NT2/D1 (cell line): ENCODE measurements around the gene TRIM40.

Experiments used
- DNase-seq: peaks from one replicate; pipeline ENCODE4 v3.0.0-alpha.2; 2011; ENCODE audit warnings: low read depth, low spot score
- H3K27me3 ChIP-seq: 2 replicates; pipeline ENCODE4 v1.6.0; 2011; ENCODE audit warnings: mild to moderate bottlenecking; ENCODE audit not compliant: insufficient read length, insufficient read depth
- H3K36me3 ChIP-seq: 2 replicates; pipeline ENCODE4 v1.6.1; 2011; ENCODE audit warnings: mild to moderate bottlenecking, low read length, mixed read lengths; ENCODE audit not compliant: insufficient read depth, insufficient read length
- H3K4me1 ChIP-seq: 2 replicates; pipeline ENCODE4 v1.5.1; 2011; ENCODE audit not compliant: insufficient read depth, insufficient read length
- H3K4me3 ChIP-seq: 2 replicates; pipeline ENCODE4 v1.5.1; 2011; ENCODE audit warnings: low read depth; ENCODE audit not compliant: insufficient read length
- H3K9ac ChIP-seq: 2 replicates; pipeline ENCODE4 v1.6.0; 2011; ENCODE audit warnings: low read depth; ENCODE audit not compliant: insufficient read length
- H3K9me3 ChIP-seq: 2 replicates; pipeline ENCODE4 v1.5.1; 2011; ENCODE audit warnings: mild to moderate bottlenecking, low read length; ENCODE audit not compliant: insufficient read depth
- SUZ12 ChIP-seq: IDR thresholded peaks from 2 replicates; pipeline ENCODE4 v1.6.1; 2011; ENCODE audit not compliant: insufficient read length, insufficient read depth; ENCODE audit errors: extremely low read depth
- YY1 ChIP-seq: IDR thresholded peaks from 2 replicates; pipeline ENCODE4 v1.6.1; 2011; ENCODE audit not compliant: insufficient read length, insufficient read depth
- ZNF274 ChIP-seq: IDR thresholded peaks from 2 replicates; pipeline ENCODE4 v1.6.1; 2011; ENCODE audit warnings: mild to moderate bottlenecking, low read depth, low read length

TRIM40 gene

GRCh38 chr6:30121446-30122366 is 14.2 kb upstream of the TRIM40 start:
- H3K4me3 ChIP-seq, result no peak overlapping the region
- H3K27me3 ChIP-seq, result peaks cover 15% of the 10 kb centered on the region
- H3K36me3 ChIP-seq, result no peaks in the 10 kb centered on the region
- TF ChIP-seq ZNF274, result no peak
- no peaks in the 10 kb centered on the region for H3K4me1 ChIP-seq
- H3K9me3 ChIP-seq, result no peaks in the 10 kb centered on the region
- no peak overlapping the region for H3K9ac ChIP-seq
- DNase-seq, result no peak

DNA sequence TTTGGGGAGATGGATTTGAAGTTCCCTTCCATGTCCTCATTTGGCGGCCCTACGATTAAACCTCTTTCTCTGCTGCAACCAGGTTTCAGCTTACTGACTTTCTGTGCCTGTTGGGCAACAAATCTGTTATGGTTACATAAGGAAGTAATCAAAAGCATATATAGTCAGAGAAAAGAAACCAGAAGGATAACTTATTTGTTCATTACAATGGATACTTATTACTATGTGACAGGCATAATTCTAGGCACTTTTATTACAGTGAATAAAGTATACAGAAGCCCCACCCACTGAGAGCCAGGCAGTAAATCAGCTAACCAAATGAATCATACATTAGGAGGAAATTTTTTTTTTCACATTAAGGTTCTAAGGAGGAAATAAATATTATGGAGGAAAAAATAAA is 13.4 kb upstream of the TRIM40 start:
- no peak overlapping the region for H3K4me3 ChIP-seq
- H3K36me3 ChIP-seq, result no peaks in the 10 kb centered on the region
- TF ChIP-seq YY1, result no peak
- no peak for TF ChIP-seq ZNF274
- no peak for TF ChIP-seq SUZ12
- no peak for DNase-seq
- H3K9me3 ChIP-seq, result no peaks in the 10 kb centered on the region
- H3K4me1 ChIP-seq, result no peaks in the 10 kb centered on the region
- H3K27me3 ChIP-seq, result peaks cover 23% of the 10 kb centered on the region
- no peak overlapping the region for H3K9ac ChIP-seq

DNA sequence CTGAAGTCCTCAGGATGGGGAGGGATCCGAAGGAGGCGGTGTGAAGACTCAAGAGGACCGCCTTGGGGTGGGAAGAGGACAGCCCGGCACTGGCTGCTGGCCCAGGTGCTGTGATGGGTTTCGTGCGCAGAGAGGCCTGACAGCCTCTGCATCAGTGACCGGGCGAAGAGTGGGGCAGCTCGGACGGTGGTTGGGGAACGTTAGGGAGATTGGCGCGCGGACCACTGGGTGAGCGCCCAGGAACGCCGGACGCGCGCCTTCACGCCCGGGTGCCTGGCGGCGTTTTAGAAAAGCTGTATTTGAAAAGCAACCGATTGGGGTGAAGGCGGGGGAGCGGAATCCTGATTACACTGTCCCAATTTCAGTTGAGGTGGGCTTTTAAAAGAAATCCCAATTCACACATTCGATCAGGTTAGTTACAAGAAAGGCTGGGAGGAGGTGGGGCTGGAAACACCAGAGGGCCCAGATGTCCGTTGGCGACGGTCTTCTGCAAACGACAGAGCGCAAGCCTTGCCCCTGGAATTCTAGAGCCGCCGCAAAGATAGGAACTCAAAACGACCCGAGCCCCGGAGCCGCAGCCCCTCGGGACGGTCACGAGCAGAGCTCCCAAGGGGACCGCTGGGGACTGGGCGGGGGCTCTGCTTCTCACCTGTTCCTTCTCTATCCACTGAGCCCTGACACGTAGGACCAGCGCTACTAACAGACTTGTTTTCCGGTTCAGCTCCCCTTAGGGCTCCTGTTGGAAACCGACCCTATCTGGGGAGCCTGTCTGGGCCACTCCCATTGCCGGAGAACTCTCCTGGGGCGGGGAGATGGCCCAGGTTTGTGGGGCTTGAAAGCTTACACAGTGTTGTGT is 8.5 kb upstream of the TRIM40 start:
- Histone ChIP-seq H3K36me3 (no peaks in the 10 kb centered on the region), H3K9me3 (no peaks in the 10 kb centered on the region), H3K4me1 (no peaks in the 10 kb centered on the region), H3K9ac (peak overlapping the region; percentile 56), H3K4me3 (peak overlapping the region; percentile 43), H3K27me3 (peaks cover 57% of the 10 kb centered on the region)
- no peak for DNase-seq
- TF ChIP-seq YY1 (no peak), ZNF274 (no peak), SUZ12 (no peak)

DNA sequence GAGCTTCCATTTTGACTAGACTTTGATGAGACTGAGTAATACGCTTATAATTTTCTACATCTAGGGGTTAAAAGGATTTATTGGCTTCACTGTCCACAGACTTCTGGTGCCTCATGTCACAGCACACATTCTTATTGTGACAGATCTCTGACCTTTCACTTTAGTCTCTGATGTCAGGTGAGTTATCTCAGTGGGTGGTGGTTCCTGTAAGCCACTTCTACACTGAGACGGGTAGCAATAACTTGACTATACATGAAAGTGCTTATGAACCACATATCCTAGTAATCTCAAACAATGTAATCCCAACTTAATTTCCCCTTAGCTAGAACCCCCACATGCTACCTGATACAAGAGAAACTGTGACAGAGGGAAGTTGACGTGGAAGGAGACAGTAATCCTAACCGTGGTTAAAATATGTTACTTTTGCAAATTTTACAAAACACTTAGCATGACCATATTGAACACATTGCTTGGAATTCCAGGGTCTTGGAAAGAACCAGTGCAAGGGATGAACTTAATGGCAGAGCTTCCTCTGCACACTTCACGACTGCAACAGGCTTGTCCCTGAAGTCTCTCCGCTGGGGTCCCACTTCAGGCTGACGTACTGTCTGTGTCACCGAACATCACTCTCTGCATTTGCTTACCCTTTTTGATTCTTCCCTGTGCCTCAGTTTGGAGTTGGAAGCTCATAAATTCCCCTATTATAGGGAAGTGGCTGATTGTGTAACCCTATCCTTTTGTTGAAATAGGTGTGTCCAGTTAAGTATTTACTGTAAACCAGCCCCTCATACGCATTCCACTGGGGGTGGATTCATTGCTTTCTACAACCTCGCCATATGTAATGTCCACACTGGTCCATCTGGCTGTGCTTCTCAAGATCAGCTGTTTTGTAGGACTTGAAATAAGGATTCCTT is 6.4 kb upstream of the TRIM40 start:
- no peaks in the 10 kb centered on the region for H3K36me3 ChIP-seq
- no peak overlapping the region for H3K9ac ChIP-seq
- no peaks in the 10 kb centered on the region for H3K4me1 ChIP-seq
- TF ChIP-seq SUZ12 (no peak), ZNF274 (no peak), YY1 (no peak)
- DNase-seq, result no peak
- no peaks in the 10 kb centered on the region for H3K9me3 ChIP-seq
- H3K27me3 ChIP-seq, result peaks cover 57% of the 10 kb centered on the region
- no peak overlapping the region for H3K4me3 ChIP-seq

- Histone ChIP-seq H3K9me3 (no peaks in the 10 kb centered on the region), H3K27me3 (peaks cover 56% of the 10 kb centered on the region), H3K9ac (no peak overlapping the region), H3K36me3 (no peaks in the 10 kb centered on the region), H3K4me1 (no peaks in the 10 kb centered on the region), H3K4me3 (no peak overlapping the region)
- TF ChIP-seq ZNF274 (no peak), SUZ12 (no peak)
- no peak for DNase-seq
These were observed 5.7 kb upstream of the TRIM40 start for GRCh38 chr6:30130179-30130679.

DNA sequence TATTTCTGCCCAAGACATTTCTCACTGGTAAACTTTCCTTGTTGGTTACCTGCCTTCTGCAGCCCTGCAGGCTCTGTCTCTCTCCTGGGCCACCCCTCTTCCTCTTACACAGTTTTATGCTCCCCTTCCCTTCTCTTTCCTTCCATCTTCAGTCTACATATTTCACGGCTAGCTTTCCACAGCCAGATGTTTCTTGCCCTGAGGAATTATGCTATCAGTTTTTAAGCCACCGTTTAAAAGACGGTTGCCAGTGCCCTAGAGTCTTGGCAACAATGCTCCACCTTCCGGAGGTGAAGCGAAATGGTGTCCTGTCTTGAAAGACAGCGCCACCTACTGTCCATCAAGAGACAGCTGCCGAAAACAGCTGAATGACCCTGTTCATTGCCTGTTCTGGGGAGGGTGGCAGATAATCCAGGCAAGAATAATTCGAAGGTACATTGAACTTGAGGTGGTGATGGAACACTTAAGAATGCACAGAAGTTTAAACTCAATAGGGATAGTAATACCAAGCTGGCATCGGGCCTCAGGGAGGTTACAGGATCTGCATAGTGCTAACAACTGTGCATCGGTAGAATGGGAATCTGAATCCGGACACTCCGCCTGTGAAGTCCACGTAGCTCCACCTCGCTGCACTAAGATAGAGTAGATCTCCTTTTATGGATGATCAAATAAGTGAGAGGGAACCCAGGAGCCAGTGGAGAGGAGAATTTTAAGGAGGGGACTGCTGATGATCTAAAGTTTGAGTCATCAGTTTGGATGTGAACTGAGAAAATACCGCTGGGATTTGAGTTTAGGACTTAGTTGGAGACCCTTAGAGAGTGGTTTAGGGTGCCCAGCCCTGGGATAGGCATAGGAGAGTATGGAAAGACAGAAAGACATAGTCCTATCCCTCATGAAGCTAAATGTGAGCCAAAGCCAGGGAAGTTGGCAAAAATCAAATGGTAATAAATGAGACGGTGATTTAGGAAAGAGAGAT is 4.8 kb upstream of the TRIM40 start:
- Histone ChIP-seq H3K36me3 (no peaks in the 10 kb centered on the region), H3K9me3 (no peaks in the 10 kb centered on the region), H3K27me3 (peaks cover 46% of the 10 kb centered on the region), H3K4me1 (no peaks in the 10 kb centered on the region), H3K9ac (no peak overlapping the region), H3K4me3 (no peak overlapping the region)
- TF ChIP-seq ZNF274 (no peak), SUZ12 (no peak), YY1 (no peak)
- peak; percentile 55 for DNase-seq
